HUES6 (cell line): Measurements from ENCODE around the gene TSPAN16.

ENCODE experiments used
- H3K27ac ChIP-seq: 2 replicates; pipeline ENCODE4 v1.7.0; 2013; ENCODE audit warnings: low read depth, mild to moderate bottlenecking, low read length, inconsistent platforms
- H3K27me3 ChIP-seq: 2 replicates; pipeline ENCODE4 v1.6.1; 2013; ENCODE audit warnings: low read length; ENCODE audit not compliant: control insufficient read depth, insufficient read depth
- H3K36me3 ChIP-seq: 2 replicates; pipeline ENCODE4 v1.6.1; 2013; ENCODE audit warnings: low read length; ENCODE audit not compliant: control insufficient read depth, insufficient read depth
- H3K4me1 ChIP-seq: 2 replicates; pipeline ENCODE4 v1.6.1; 2013; ENCODE audit warnings: low read length; ENCODE audit not compliant: control insufficient read depth, insufficient read depth
- H3K4me3 ChIP-seq: 2 replicates; pipeline ENCODE4 v1.5.1; 2013; ENCODE audit warnings: low read depth, low read length
- H3K9ac ChIP-seq: one replicate; pipeline ENCODE4 v1.6.1; 2013; ENCODE audit warnings: mild to moderate bottlenecking, low read length
- H3K9me3 ChIP-seq: 2 replicates; pipeline ENCODE4 v1.6.1; 2013; ENCODE audit warnings: low read depth, low read length; ENCODE audit not compliant: control insufficient read depth, insufficient read depth

TSPAN16 gene

DNA sequence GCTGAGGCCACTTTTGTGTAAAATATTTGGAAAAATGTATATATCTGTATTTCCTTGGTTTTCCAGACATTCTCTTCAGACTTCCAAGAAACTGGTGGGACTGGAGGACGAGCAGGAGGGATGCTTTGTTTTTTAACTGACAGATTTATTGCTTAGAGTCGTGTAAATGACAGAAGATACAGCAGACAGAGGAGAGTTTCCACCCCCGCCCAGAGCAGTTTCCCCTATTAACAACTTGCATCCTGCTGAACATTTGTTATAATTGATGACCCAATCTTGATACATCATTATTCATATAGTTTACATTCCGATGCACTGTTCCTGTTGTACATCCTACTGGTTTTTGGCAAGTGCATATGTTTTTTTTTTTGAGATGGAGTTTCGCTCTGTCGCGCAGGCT is 26.6 kb upstream of the TSPAN16 start:
- Histone ChIP-seq H3K27me3 (no peaks in the 10 kb centered on the region), H3K36me3 (no peaks in the 10 kb centered on the region), H3K9ac (no peak overlapping the region), H3K4me1 (peaks cover 3% of the 10 kb centered on the region; the same call in 1 of the 2 replicates), H3K27ac (no peak overlapping the region), H3K9me3 (no peaks in the 10 kb centered on the region), H3K4me3 (no peak overlapping the region)

DNA sequence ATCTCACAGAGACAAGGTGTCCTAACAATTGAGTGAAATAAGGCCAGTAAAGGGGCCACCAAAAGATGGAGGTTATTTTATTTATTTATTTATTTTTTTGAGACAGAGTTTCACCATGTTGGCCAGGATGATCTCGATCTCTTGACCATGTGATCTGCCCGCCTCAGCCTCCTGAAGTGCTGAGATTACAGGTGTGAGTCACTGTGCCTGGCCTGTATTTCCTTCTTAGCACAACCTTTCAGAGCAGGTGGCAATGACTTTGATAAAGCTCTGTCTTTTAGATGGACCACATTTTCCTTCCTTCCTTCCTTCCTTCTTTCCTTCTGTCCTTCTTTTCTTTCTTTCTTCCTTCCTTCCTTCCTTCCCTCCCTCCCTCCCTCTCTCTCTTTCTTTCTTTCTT is 22.7 kb upstream of the TSPAN16 start:
- Histone ChIP-seq H3K9ac (no peak overlapping the region), H3K27me3 (no peaks in the 10 kb centered on the region), H3K4me1 (no peaks in the 10 kb centered on the region), H3K36me3 (no peaks in the 10 kb centered on the region), H3K9me3 (peaks cover 3% of the 10 kb centered on the region), H3K4me3 (no peak overlapping the region), H3K27ac (no peak overlapping the region)

DNA sequence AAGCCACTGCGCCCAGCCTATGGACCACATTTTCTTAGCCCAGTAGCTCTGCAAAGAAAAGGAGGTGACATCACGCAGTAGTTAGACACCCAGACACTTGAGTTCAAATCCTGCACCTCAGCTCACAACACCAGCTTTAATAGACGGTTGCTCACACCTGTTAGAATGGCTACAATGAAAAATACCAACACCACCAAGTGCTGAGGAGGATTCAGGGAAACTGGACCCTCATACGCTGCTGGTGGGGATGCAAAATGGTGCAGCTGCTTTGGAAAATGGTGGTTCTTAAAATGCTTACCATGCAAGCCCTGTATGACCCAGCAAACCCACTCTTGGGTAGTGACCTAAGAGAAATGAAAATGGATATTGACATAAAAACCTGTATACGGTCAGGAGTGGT is 22.0 kb upstream of the TSPAN16 start:
- Histone ChIP-seq H3K27ac (no peak overlapping the region), H3K27me3 (no peaks in the 10 kb centered on the region), H3K4me3 (no peak overlapping the region), H3K9me3 (peaks cover 5% of the 10 kb centered on the region), H3K4me1 (no peaks in the 10 kb centered on the region), H3K9ac (no peak overlapping the region), H3K36me3 (no peaks in the 10 kb centered on the region)

DNA sequence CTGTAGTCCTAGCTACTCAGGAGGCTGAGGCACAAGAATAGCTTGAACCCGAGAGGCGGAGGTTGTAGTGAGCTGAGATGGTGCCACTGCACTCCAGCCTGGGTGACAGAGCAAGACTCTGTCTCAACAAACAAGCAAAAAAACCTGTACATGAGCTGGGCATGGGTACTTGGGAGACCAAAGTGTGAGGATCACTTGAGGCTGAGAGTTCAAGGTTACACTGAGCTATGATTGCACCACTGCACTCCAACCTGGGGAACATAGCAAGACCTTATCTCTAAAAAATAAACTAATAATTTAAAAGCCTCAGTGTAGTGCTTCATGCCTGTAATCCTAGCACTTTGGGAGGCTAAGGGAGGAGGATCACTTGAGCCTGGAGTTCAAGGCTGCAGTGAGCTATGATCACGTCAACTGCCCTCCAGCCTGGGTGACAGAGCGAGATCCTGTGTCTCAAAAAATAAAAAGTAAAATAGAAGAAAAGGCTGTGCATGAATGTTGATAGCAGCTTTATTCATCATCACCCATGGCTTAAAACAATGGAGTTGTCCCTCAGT is 21.4 kb upstream of the TSPAN16 start:
- Histone ChIP-seq H3K4me3 (no peak overlapping the region), H3K9me3 (peaks cover 5% of the 10 kb centered on the region), H3K27me3 (no peaks in the 10 kb centered on the region), H3K36me3 (no peaks in the 10 kb centered on the region), H3K27ac (no peak overlapping the region), H3K4me1 (no peaks in the 10 kb centered on the region), H3K9ac (no peak overlapping the region)

DNA sequence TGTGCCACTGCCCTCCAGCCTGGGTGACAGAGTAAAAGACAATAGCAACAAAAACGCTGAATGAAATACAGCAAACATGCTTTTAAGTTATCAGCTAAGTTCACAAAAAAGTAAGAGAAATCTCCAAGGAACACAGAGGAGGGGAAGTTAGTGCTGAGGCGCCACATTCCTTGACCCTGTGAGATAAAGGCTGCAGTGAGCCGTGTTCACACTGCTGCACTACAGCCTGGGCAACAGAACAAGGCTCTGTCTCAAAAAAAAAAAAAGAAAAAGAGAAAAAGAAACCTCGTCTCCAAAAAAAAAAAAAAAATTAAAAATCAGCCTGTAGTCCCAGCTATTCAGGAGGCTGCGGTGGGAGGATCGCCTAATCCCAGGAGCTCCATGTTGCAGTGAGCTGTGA is 17.3 kb upstream of the TSPAN16 start:
- Histone ChIP-seq H3K36me3 (no peaks in the 10 kb centered on the region), H3K27ac (no peak overlapping the region), H3K9me3 (peaks cover 9% of the 10 kb centered on the region), H3K4me1 (no peaks in the 10 kb centered on the region), H3K27me3 (no peaks in the 10 kb centered on the region), H3K4me3 (no peak overlapping the region), H3K9ac (no peak overlapping the region)

DNA sequence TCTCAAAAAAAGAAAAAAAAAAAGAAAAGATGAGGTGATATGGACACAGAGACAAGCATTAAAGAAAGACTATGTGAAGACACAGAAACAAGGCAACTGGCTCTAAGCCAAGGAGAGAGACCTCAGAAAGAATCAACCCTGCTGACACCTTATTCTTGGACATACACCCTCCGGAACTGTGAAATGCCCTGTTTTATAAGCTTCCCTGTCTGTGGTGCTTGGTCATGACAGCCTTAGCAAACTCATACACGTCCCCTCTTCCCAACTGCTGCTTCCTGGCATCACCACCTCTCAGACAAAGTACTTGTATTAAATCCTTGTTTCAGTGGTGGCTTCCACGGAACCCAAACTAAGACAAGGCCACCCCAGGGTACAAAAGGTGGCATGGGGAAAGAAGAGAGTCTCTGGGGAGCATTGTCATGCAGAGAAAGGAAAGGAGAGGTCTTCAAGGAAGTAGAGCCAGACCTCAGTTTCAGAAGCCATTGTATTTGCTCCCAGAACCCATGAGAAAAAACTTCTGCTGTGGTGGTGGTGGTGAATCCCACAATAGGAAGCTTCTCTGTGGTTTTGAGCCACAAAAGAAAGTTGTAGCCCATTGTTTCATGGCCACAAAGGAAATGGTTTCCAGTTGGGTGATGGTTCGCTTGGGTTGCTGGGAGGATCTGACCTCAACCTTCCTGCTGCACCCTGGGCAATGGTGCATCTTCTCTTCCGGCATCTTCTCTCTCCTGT is 16.3 kb upstream of the TSPAN16 start:
- no peaks in the 10 kb centered on the region for H3K4me1 ChIP-seq
- no peak overlapping the region for H3K27ac ChIP-seq
- H3K36me3 ChIP-seq = no peaks in the 10 kb centered on the region
- H3K4me3 ChIP-seq = no peak overlapping the region
- H3K9ac ChIP-seq = no peak overlapping the region
- no peaks in the 10 kb centered on the region for H3K27me3 ChIP-seq
- H3K9me3 ChIP-seq = peaks cover 9% of the 10 kb centered on the region

DNA sequence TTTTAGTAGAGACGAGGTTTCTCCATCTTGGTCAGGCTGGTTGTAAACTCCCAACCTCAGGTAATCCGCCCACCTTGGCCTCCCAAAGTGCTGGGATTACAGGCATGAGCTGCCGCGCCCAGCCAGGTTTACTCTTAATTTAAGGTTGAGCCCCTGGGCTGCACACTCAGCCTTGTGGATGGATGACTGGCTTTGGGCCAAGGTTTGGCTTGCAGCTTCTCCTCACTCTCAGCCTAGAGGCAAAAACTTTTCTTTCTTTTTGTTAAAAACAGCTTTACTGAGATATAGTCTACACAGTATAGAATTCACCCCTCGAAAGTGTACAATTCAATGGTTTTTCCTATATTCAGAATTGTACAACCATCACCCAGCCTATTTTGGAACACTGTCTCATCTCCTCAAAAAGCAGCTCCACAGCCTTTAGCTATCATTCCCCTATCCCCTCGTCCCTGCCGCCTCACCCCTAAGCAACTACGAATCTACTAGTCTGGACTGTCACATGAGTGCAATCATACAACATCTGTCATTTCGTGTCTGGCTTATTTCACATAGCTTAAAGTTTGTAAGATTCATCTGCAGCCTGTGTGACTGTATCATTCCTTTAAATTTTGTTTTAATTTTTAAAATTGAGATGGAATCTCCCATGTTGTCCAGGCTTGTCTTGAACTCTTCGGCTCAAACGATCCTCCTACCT is 14.5 kb upstream of the TSPAN16 start:
- no peak overlapping the region for H3K27ac ChIP-seq
- no peaks in the 10 kb centered on the region for H3K36me3 ChIP-seq
- peaks cover 9% of the 10 kb centered on the region for H3K9me3 ChIP-seq
- H3K27me3 ChIP-seq = no peaks in the 10 kb centered on the region
- no peak overlapping the region for H3K9ac ChIP-seq
- H3K4me1 ChIP-seq = no peaks in the 10 kb centered on the region
- H3K4me3 ChIP-seq = no peak overlapping the region

DNA sequence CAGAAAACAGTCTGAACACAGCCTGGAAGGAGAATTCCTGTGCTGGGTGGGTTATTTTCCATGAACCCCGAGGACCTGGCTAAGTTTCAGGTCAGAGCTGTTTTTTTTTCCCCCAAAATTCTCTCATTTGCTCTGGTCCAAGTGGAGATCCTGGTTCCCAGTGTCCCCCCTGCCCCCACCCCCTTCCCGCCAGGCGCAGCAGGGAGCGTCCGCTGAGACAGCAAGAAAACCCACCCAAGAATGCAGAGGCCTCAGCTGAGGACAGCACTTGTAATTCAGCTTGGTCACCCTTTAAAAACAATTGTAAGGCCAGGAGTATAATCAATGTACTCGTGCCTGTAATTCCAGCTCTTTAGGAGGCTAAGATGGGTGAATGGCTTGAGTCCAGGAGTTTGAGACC is 11.4 kb upstream of the TSPAN16 start:
- Histone ChIP-seq H3K9ac (no peak overlapping the region), H3K4me1 (no peaks in the 10 kb centered on the region), H3K27me3 (no peaks in the 10 kb centered on the region), H3K4me3 (no peak overlapping the region), H3K9me3 (peaks cover 4% of the 10 kb centered on the region; the same call in 1 of the 2 replicates), H3K27ac (no peak overlapping the region), H3K36me3 (no peaks in the 10 kb centered on the region)

DNA sequence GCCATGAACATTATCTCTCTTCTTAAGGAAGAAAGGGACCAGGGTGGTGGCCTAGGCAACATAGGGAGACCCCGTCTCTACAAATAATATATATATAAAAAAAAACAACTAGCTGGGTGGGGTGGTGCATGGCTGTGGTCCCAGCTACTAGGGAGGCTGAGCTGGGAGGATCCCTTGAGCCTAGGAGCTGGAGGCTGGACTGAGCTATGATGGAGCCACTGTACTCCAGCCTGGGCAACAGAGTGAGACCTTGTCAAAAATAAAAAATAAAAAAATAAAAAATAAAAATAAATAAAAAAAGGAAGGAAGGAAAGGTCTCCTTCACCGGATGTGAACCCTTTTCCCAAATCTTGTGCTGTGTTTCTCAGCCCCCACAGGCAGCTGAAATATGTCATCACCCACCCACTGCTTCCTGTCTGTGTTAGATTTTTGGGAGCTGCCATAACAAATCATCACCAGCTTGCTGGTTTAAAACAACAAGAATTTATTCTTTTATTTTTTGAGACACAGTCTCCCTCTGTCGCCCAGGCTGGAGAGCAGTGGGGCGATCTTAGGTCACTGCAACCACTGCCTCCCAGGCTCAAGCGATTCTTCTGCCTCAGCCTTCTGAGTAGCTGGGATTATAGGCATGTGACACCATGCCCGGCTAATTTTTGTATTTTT is 9.5 kb upstream of the TSPAN16 start:
- Histone ChIP-seq H3K36me3 (no peaks in the 10 kb centered on the region), H3K27me3 (no peaks in the 10 kb centered on the region), H3K4me3 (no peak overlapping the region), H3K9me3 (no peaks in the 10 kb centered on the region), H3K27ac (no peak overlapping the region), H3K4me1 (no peaks in the 10 kb centered on the region), H3K9ac (no peak overlapping the region)

DNA sequence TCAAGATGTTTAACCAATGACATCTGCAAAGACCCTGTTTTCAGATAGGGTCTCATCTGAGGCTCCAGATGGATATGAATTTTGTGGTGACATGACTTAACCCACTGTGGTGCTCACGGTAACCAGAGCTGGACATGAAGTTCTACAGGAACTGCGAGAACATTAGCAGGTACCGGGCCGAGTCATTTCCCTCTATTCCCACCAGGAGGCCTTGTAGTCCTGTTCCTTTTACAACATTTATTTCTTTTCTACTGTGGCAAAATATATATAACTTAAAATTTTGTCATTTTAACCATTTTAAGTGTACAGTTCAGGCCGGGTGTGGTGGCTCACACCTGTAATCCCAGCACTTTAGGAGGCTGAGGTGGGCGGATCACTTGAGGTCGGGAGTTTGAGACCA is 7.6 kb upstream of the TSPAN16 start:
- H3K4me1 ChIP-seq = no peaks in the 10 kb centered on the region
- no peak overlapping the region for H3K9ac ChIP-seq
- no peaks in the 10 kb centered on the region for H3K9me3 ChIP-seq
- no peaks in the 10 kb centered on the region for H3K36me3 ChIP-seq
- no peak overlapping the region for H3K27ac ChIP-seq
- H3K4me3 ChIP-seq = no peak overlapping the region
- H3K27me3 ChIP-seq = no peaks in the 10 kb centered on the region

DNA sequence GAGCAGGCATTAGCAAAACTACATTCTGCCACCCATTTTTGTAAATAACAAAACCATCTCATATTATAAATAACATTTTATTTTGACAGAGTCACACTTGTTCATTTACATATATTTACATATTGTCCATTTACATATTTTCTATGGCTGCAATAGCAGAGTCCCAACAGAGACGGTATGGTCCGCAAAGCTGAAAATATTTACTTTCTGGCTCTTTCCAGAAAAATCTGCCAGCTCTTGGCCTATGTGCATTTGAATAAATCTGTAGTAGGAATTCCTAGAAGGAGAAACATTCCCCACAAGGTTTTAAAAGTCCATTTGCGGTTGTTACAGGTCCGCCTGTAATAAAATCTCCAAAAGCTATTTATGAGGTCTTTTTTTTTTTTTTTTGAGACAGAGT is 5.7 kb upstream of the TSPAN16 start:
- Histone ChIP-seq H3K36me3 (no peaks in the 10 kb centered on the region), H3K4me3 (no peak overlapping the region), H3K27me3 (no peaks in the 10 kb centered on the region), H3K4me1 (peaks cover 3% of the 10 kb centered on the region; the same call in 1 of the 2 replicates), H3K9ac (no peak overlapping the region), H3K9me3 (no peaks in the 10 kb centered on the region), H3K27ac (no peak overlapping the region)
